ENCODE data around the gene VAC14. TPM values are rescaled to one million over a fixed set of nuclear protein-coding genes. Genes with fewer than 3 reads are reported as not detected.

Gene VAC14
- polyA plus RNA-seq, 1 donor from 2014 or later: 8.6 TPM

- H3K79me2 ChIP-seq (replicated peaks; ENCODE audit: insufficient read depth, low read length): no peaks in the 10 kb centered on the region
- H3K4me2 ChIP-seq (ENCODE audit: low read length): no peak overlapping the region
- H3F3A ChIP-seq (ENCODE audit: insufficient read depth, low read length, poor library complexity, severe bottlenecking): no peaks in the 10 kb centered on the region
- no peaks in the 10 kb centered on the region for H3K9me2 ChIP-seq (ENCODE audit: insufficient read depth, low read length)
- H3K27ac ChIP-seq (ENCODE audit: low read length): no peak overlapping the region
- no peaks in the 10 kb centered on the region for H3K27me3 ChIP-seq (ENCODE audit: insufficient read depth, low read depth, low read length)
- TF ChIP-seq EP300 (conservative IDR thresholded peaks at IDR 0.05; ENCODE audit: poor library complexity, severe bottlenecking): no peak
- no peak for TF ChIP-seq EZH2 (IDR thresholded peaks at IDR 0.05; ENCODE audit: borderline replicate concordance, insufficient read depth, low read length, poor library complexity, severe bottlenecking)
- no peak for TF ChIP-seq MXI1 (conservative IDR thresholded peaks at IDR 0.05; ENCODE audit: poor library complexity, severe bottlenecking)
- TF ChIP-seq REST (IDR thresholded peaks at IDR 0.05; ENCODE audit: borderline replicate concordance): no peak
- no peak for TF ChIP-seq SMC3 (conservative IDR thresholded peaks at IDR 0.05; ENCODE audit: poor library complexity)
- TF ChIP-seq POLR2AphosphoS5 (IDR thresholded peaks at IDR 0.05): no peak
- no peak for TF ChIP-seq TAF1 (IDR thresholded peaks at IDR 0.05; ENCODE audit: low read depth)
- no peak for TF ChIP-seq CTCF (IDR thresholded peaks at IDR 0.05; ENCODE audit: poor library complexity, severe bottlenecking)
- TF ChIP-seq RAD21 (conservative IDR thresholded peaks at IDR 0.05): no peak
- no peaks in the 10 kb centered on the region for H3K36me3 ChIP-seq (ENCODE audit: insufficient read depth, low read length)
- no peak overlapping the region for H2AFZ ChIP-seq (ENCODE audit: low read depth, low read length)
- H3K9ac ChIP-seq (ENCODE audit: low read length): no peak overlapping the region
- no peak overlapping the region for H3K4me3 ChIP-seq (ENCODE audit: low read length)
- H3K9me3 ChIP-seq (ENCODE audit: low read length): no peaks in the 10 kb centered on the region
- H4K20me1 ChIP-seq (ENCODE audit: insufficient read depth): no peaks in the 10 kb centered on the region
Observed at GRCh38 chr16:70805787-70806186, 4.8 kb upstream of the VAC14 start.

- no peak overlapping the region for H3K9ac ChIP-seq (ENCODE audit: low read length)
- H3K36me3 ChIP-seq (ENCODE audit: insufficient read depth, low read length): no peaks in the 10 kb centered on the region
- TF ChIP-seq CTCF (IDR thresholded peaks at IDR 0.05; ENCODE audit: poor library complexity, severe bottlenecking) (no peak), RAD21 (conservative IDR thresholded peaks at IDR 0.05) (no peak), EP300 (conservative IDR thresholded peaks at IDR 0.05; ENCODE audit: poor library complexity, severe bottlenecking) (no peak), TAF1 (IDR thresholded peaks at IDR 0.05; ENCODE audit: low read depth) (no peak), POLR2AphosphoS5 (IDR thresholded peaks at IDR 0.05) (no peak)
- no peaks in the 10 kb centered on the region for H3K9me2 ChIP-seq (ENCODE audit: insufficient read depth, low read length)
- no peaks in the 10 kb centered on the region for H3F3A ChIP-seq (ENCODE audit: insufficient read depth, low read length, poor library complexity, severe bottlenecking)
- H4K20me1 ChIP-seq (ENCODE audit: insufficient read depth): no peaks in the 10 kb centered on the region
- no peaks in the 10 kb centered on the region for H3K9me3 ChIP-seq (ENCODE audit: low read length)
- H3K4me2 ChIP-seq (ENCODE audit: low read length): no peak overlapping the region
- no peaks in the 10 kb centered on the region for H3K27me3 ChIP-seq (ENCODE audit: insufficient read depth, low read depth, low read length)
- no peak overlapping the region for H2AFZ ChIP-seq (ENCODE audit: low read depth, low read length)
- peaks cover 3% of the 10 kb centered on the region for H3K79me2 ChIP-seq (replicated peaks; ENCODE audit: insufficient read depth, low read length)
- H3K4me3 ChIP-seq (ENCODE audit: low read length): no peak overlapping the region
- no peak overlapping the region for H3K27ac ChIP-seq (ENCODE audit: low read length)
Observed at GRCh38 chr16:70805380-70805779, 4.4 kb upstream of the VAC14 start.
